Spleen (tissue), 11 donors: Measurements from ENCODE around the gene PLAGL1. TPM values are rescaled to one million over a fixed set of nuclear protein-coding genes. Genes with fewer than 3 reads are reported as not detected.

ENCODE experiments used
- DNase-seq: peaks from one replicate; pipeline ENCODE4 v3.0.0-alpha.2; 2020
- H3K27ac ChIP-seq, 8 donors: fragments of 200-600 bp; sonication (generic) in 7 of 8; 1 replicate in 4 of 8; 2 replicates in 4 of 8; pipeline versions ENCODE4 v1.5.0 to v1.8.0; 2016 to 2021; ENCODE audit warnings: inconsistent platforms in 4 of 8, mild to moderate bottlenecking in 4 of 8, moderate library complexity in 1 of 8
- H3K27me3 ChIP-seq, 7 donors: fragments of 200-600 bp; sonication (generic) in 6 of 7; replicated peaks in 1 of 7; 1 replicate in 4 of 7; 2 replicates in 3 of 7; pipeline versions ENCODE4 v1.5.0 to v1.8.0; 2016 to 2021; ENCODE audit warnings: inconsistent platforms in 3 of 7, mild to moderate bottlenecking in 1 of 7
- H3K36me3 ChIP-seq, 6 donors: fragments of 200-600 bp; sonication (generic) in 5 of 6; 1 replicate in 4 of 6; 2 replicates in 2 of 6; pipeline versions ENCODE4 v1.5.0 to v1.8.0; 2016 to 2021; ENCODE audit warnings: inconsistent platforms in 2 of 6
- H3K4me1 ChIP-seq, 6 donors: fragments of 200-600 bp; sonication (generic) in 5 of 6; 1 replicate in 3 of 6; 2 replicates in 3 of 6; pipeline versions ENCODE4 v1.5.0 to v1.8.0; 2016 to 2021; ENCODE audit warnings: inconsistent platforms in 3 of 6
- H3K4me3 ChIP-seq, 8 donors: fragments of 200-600 bp; sonication (generic) in 7 of 8; 1 replicate in 4 of 8; 2 replicates in 4 of 8; pipeline versions ENCODE4 v1.5.0 to v1.8.0; 2016 to 2021; ENCODE audit warnings: inconsistent platforms in 4 of 8, mild to moderate bottlenecking in 4 of 8, moderate library complexity in 2 of 8
- H3K9me3 ChIP-seq, 8 donors: fragments of 200-600 bp; sonication (generic) in 7 of 8; 1 replicate in 4 of 8; 2 replicates in 4 of 8; pipeline versions ENCODE4 v1.5.0 to v1.8.0; 2016 to 2021; ENCODE audit warnings: inconsistent platforms in 4 of 8
- POLR2A ChIP-seq, 3 donors: fragments of 450-650 bp; IDR thresholded peaks; one replicate each; pipeline ENCODE4 v1.5.1; 2017; ENCODE audit warnings: antibody characterized with exemption in 3 of 3, mild to moderate bottlenecking in 1 of 3
- POLR2AphosphoS5 ChIP-seq, 3 donors: sonication (generic); formaldehyde crosslinking; IDR thresholded peaks; one replicate each; pipeline ENCODE4 v1.5.1; 2017; ENCODE audit warnings: antibody characterized with exemption in 3 of 3
- WGBS, 5 donors: extraction: QIAGEN DNeasy Blood & Tissue Kit in 3 of 5; methylation state at CpG; one replicate each; pipeline versions ENCODE4 v1.1.5 to v1.1.7; 2013 to 2018; 5-methylcytosine and 5-hydroxymethylcytosine counted together
- intact Hi-C: fragments of 100-400 bp; cut with DNase I; formaldehyde crosslinking; loops from one replicate; pipeline ENCODE4 v1.15.0; 2023; ENCODE audit warnings: low total_unique reads
- polyA plus RNA-seq, 3 donors: library from polyadenylated mRNA; stranded (reverse); fragments of 200-250 nt; gene quantifications; one replicate each; pipeline ENCODE4 v1.2.1, GENCODE V29; 2013
- total RNA-seq, 7 donors: library from RNA; depleted of rRNA in 3 of 7; stranded (reverse); fragments of >200 nt in 3 of 7; fragmentation: NEBNext Ultra II Directional in 4 of 7; extraction: Animal tissue kit (Norgen Biotek cat#: 25700) in 4 of 7; gene quantifications; one replicate each; pipeline versions ENCODE4 v1.1.0 to v1.2.1, GENCODE V29; 2016 to 2021
- TF ChIP-seq, protein P1 (sequence below), 11 experiments: fragments of 200-600 bp in 7 of 11; fragments of 450-650 bp in 4 of 11; sonication (generic) in 4 of 11; IDR thresholded peaks in 8 of 11; conservative IDR thresholded peaks in 3 of 11; 1 replicate in 7 of 11; 2 replicates in 4 of 11; pipeline versions ENCODE4 v1.4.0 to v1.8.0; 2016 to 2021; ENCODE audit warnings: antibody characterized with exemption in 11 of 11, inconsistent platforms in 4 of 11, mild to moderate bottlenecking in 1 of 11
- donor health status: healthy with polysubstance abuse.
- donor health status: DM: no; HTN: no; CAD: no; lungs with moderate emphysema.
- donor health status: DM: no; HTN: no; CAD: no.
- donor health status: Bipolar disorder and iron deficiency.
- donor health status: healthy.
- donor health status: DM: no; HTN: no; CAD: no.
- donor health status: DM: yes; HTN: yes; CAD: no.

Gene PLAGL1
- total and polyA plus RNA-seq, 10 donors = 7.1 to 34.4 (median 25.3) TPM

- TF ChIP-seq, protein P1, sequence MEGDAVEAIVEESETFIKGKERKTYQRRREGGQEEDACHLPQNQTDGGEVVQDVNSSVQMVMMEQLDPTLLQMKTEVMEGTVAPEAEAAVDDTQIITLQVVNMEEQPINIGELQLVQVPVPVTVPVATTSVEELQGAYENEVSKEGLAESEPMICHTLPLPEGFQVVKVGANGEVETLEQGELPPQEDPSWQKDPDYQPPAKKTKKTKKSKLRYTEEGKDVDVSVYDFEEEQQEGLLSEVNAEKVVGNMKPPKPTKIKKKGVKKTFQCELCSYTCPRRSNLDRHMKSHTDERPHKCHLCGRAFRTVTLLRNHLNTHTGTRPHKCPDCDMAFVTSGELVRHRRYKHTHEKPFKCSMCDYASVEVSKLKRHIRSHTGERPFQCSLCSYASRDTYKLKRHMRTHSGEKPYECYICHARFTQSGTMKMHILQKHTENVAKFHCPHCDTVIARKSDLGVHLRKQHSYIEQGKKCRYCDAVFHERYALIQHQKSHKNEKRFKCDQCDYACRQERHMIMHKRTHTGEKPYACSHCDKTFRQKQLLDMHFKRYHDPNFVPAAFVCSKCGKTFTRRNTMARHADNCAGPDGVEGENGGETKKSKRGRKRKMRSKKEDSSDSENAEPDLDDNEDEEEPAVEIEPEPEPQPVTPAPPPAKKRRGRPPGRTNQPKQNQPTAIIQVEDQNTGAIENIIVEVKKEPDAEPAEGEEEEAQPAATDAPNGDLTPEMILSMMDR (IDR thresholded peaks at IDR 0.05 in 8 of 11, conservative IDR thresholded peaks at IDR 0.05 in 3 of 11) = no peak
- TF ChIP-seq POLR2A (IDR thresholded peaks at IDR 0.05) = no peak
- TF ChIP-seq POLR2AphosphoS5 (IDR thresholded peaks at IDR 0.05) = no peak
- Histone ChIP-seq H3K36me3 (no peaks in the 10 kb centered on the region), H3K27me3 (no peaks in the 10 kb centered on the region), H3K9me3 (peaks cover 0 to 8% (median 0%) of the 10 kb centered on the region in 8 donors), H3K27ac (peak overlapping the region in 7 of 8 donors; percentile 55 to 90 (median 80)), H3K4me3 (peak overlapping the region in 4 of 8 donors; percentile 25 to 64 (median 30)), H3K4me1 (peaks cover 0 to 36% (median 14%) of the 10 kb centered on the region in 6 donors)
- intact Hi-C loops = no loop called here
- 55 to 83% (median 69%) methylated on average over 3 of the region's 3 CpGs for WGBS, 5 donors
- no peak for DNase-seq
These were observed 28.8 kb upstream of the PLAGL1 start for GRCh38 chr6:144036835-144037195.

- 18 to 28% (median 21%) methylated on average over 8 of the region's 8 CpGs for WGBS, 5 donors
- H3K36me3 ChIP-seq = no peaks in the 10 kb centered on the region
- H3K4me3 ChIP-seq = peak overlapping the region in 6 of 8 donors; percentile 16 to 64 (median 28)
- no peaks in the 10 kb centered on the region for H3K27me3 ChIP-seq
- intact Hi-C loops = no loop called here
- peak; percentile 77 for DNase-seq
- TF ChIP-seq, protein P1 (IDR thresholded peaks at IDR 0.05 in 8 of 11, conservative IDR thresholded peaks at IDR 0.05 in 3 of 11) = no peak
- TF ChIP-seq POLR2A (IDR thresholded peaks at IDR 0.05) (no peak), POLR2AphosphoS5 (IDR thresholded peaks at IDR 0.05) (peak in 1 of 3 donors; percentile 29)
- H3K27ac ChIP-seq = peak overlapping the region; percentile 23 to 90 (median 76)
- peaks cover 0 to 8% (median 0%) of the 10 kb centered on the region in 8 donors for H3K9me3 ChIP-seq
- H3K4me1 ChIP-seq = peaks cover 0 to 36% (median 14%) of the 10 kb centered on the region in 6 donors
These were observed 28.2 kb upstream of the PLAGL1 start for GRCh38 chr6:144036064-144036834.

DNA sequence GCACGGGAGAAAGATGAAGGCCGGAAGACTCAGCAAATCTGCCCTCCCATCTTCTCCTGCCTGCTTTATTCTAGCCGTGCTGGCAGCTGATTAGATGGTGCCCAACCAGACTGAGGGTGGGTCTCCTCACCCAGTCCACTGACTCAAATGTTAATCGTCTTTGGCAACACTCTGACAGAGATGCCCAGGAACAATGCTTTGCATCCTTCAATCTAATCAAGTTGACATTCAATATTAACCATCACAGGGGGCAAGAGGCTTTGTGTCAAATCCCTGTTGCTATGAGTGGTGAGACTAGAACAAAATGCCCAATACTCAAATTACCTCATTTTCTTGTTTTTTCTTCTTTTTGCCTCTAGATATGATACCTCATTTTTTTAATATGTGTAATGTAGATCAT lies 27.4 kb upstream of the PLAGL1 start:
- peak overlapping the region in 6 of 8 donors; percentile 68 to 90 (median 82) for H3K27ac ChIP-seq
- WGBS, 5 donors = 89 to 100% (median 96%) methylated on average over 3 to 4 of the region's 4 CpGs

More for the DNA sequence above, 27.4 kb upstream of the PLAGL1 start:
- Histone ChIP-seq H3K36me3 (no peaks in the 10 kb centered on the region), H3K4me1 (peaks cover 0 to 36% (median 14%) of the 10 kb centered on the region in 6 donors), H3K9me3 (peaks cover 0 to 8% (median 0%) of the 10 kb centered on the region in 8 donors), H3K27me3 (no peaks in the 10 kb centered on the region), H3K4me3 (no peak overlapping the region)
- DNase-seq = no peak
- TF ChIP-seq, protein P1 (IDR thresholded peaks at IDR 0.05 in 8 of 11, conservative IDR thresholded peaks at IDR 0.05 in 3 of 11) = no peak
- TF ChIP-seq POLR2AphosphoS5 (IDR thresholded peaks at IDR 0.05) (no peak), POLR2A (IDR thresholded peaks at IDR 0.05) (no peak)
- intact Hi-C loops = no loop called here
